Tibial nerve (tissue), 4 donors: ENCODE results near the gene SKIL. TPM values are rescaled to one million over a fixed set of nuclear protein-coding genes. Genes with fewer than 3 reads are reported as not detected.

ENCODE experiments used
- DNase-seq, 2 donors: peaks; one replicate each; pipeline ENCODE4 v3.0.0-alpha.2; 2019; ENCODE audit warnings: low spot score in 2 of 2
- H3K27ac ChIP-seq, 4 donors: fragments of 200-600 bp; sonication (generic) in 3 of 4; one replicate each; pipeline ENCODE4 v1.5.1; 2017 to 2019; ENCODE audit warnings: mild to moderate bottlenecking in 1 of 4
- H3K27me3 ChIP-seq, 2 donors: fragments of 200-600 bp; sonication (generic) in 1 of 2; one replicate each; pipeline versions ENCODE4 v1.5.1 to v1.6.0; 2017 to 2019
- H3K36me3 ChIP-seq, 3 donors: fragments of 200-600 bp; sonication (generic); one replicate each; pipeline ENCODE4 v1.5.1; 2018 to 2019
- H3K4me1 ChIP-seq, 4 donors: fragments of 200-600 bp; sonication (generic) in 3 of 4; one replicate each; pipeline ENCODE4 v1.5.1; 2017 to 2019
- H3K4me3 ChIP-seq, 4 donors: fragments of 200-600 bp; sonication (generic) in 3 of 4; one replicate each; pipeline ENCODE4 v1.5.1; 2017 to 2019; ENCODE audit warnings: mild to moderate bottlenecking in 1 of 4, moderate library complexity in 1 of 4
- H3K9me3 ChIP-seq, 4 donors: fragments of 200-600 bp; sonication (generic) in 3 of 4; one replicate each; pipeline ENCODE4 v1.5.1; 2017 to 2019
- EP300 ChIP-seq, 2 donors: sonication (generic); formaldehyde crosslinking; IDR thresholded peaks; one replicate each; pipeline ENCODE4 v1.6.1; 2017; ENCODE audit warnings: antibody characterized with exemption in 2 of 2, mild to moderate bottlenecking in 1 of 2
- POLR2A ChIP-seq, 2 donors: fragments of 450-650 bp; IDR thresholded peaks; one replicate each; pipeline ENCODE4 v1.6.1; 2017; ENCODE audit warnings: antibody characterized with exemption in 2 of 2, mild to moderate bottlenecking in 2 of 2, moderate library complexity in 2 of 2
- WGBS, 2 donors: methylation state at CpG; one replicate each; pipeline ENCODE4 v1.1.5; 2018; 5-methylcytosine and 5-hydroxymethylcytosine counted together
- total RNA-seq, 4 donors: library from RNA; depleted of rRNA; stranded (reverse); fragments of >200 nt; gene quantifications; one replicate each; pipeline ENCODE4 v1.1.0, GENCODE V29; 2016
- TF ChIP-seq, protein P1 (sequence below), 5 experiments: fragments of 200-600 bp in 3 of 5; fragments of 450-650 bp in 2 of 5; sonication (generic) in 3 of 5; IDR thresholded peaks; one replicate each; pipeline ENCODE4 v1.5.1; 2016 to 2019; ENCODE audit warnings: antibody characterized with exemption in 5 of 5, mild to moderate bottlenecking in 3 of 5, moderate library complexity in 2 of 5

SKIL gene
- total RNA-seq, 4 donors from 2014 or later: 28.2 to 47.9 (median 43.4) TPM

GRCh38 chr3:170437176-170437575 is 79.7 kb downstream of the SKIL start:
- Histone ChIP-seq H3K27ac (peak overlapping the region in 2 of 4 donors; percentile 54 to 75), H3K9me3 (no peaks in the 10 kb centered on the region), H3K4me1 (peaks cover 0 to 9% (median 2%) of the 10 kb centered on the region in 4 donors), H3K27me3 (no peaks in the 10 kb centered on the region), H3K4me3 (no peak overlapping the region), H3K36me3 (peaks cover 0 to 32% (median 0%) of the 10 kb centered on the region in 3 donors)
- DNase-seq: no peak
- TF ChIP-seq EP300 (IDR thresholded peaks at IDR 0.05) (peak in 1 of 2 donors; percentile 23), POLR2A (IDR thresholded peaks at IDR 0.05) (no peak)
- TF ChIP-seq, protein P1, sequence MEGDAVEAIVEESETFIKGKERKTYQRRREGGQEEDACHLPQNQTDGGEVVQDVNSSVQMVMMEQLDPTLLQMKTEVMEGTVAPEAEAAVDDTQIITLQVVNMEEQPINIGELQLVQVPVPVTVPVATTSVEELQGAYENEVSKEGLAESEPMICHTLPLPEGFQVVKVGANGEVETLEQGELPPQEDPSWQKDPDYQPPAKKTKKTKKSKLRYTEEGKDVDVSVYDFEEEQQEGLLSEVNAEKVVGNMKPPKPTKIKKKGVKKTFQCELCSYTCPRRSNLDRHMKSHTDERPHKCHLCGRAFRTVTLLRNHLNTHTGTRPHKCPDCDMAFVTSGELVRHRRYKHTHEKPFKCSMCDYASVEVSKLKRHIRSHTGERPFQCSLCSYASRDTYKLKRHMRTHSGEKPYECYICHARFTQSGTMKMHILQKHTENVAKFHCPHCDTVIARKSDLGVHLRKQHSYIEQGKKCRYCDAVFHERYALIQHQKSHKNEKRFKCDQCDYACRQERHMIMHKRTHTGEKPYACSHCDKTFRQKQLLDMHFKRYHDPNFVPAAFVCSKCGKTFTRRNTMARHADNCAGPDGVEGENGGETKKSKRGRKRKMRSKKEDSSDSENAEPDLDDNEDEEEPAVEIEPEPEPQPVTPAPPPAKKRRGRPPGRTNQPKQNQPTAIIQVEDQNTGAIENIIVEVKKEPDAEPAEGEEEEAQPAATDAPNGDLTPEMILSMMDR (IDR thresholded peaks at IDR 0.05): no peak
- 42 to 58% methylated on average over 4 of the region's 4 CpGs for WGBS, 2 donors

GRCh38 chr3:170437696-170438407 is 80.3 kb downstream of the SKIL start:
- 58 to 74% methylated on average over 10 of the region's 10 CpGs for WGBS, 2 donors
- TF ChIP-seq, protein P1 (IDR thresholded peaks at IDR 0.05): no peak
- TF ChIP-seq POLR2A (IDR thresholded peaks at IDR 0.05) (no peak), EP300 (IDR thresholded peaks at IDR 0.05) (no peak)
- peak overlapping the region in 2 of 4 donors; percentile 54 to 75 for H3K27ac ChIP-seq

GRCh38 chr3:170438836-170439235 is 81.3 kb downstream of the SKIL start:
- Histone ChIP-seq H3K9me3 (no peaks in the 10 kb centered on the region), H3K27ac (peak overlapping the region in 2 of 4 donors; percentile 54 to 75), H3K4me3 (no peak overlapping the region), H3K36me3 (peaks cover 0 to 23% (median 0%) of the 10 kb centered on the region in 3 donors), H3K4me1 (peaks cover 0 to 9% (median 2%) of the 10 kb centered on the region in 4 donors), H3K27me3 (no peaks in the 10 kb centered on the region)
- 68 to 69% methylated on average over 1 of the region's 1 CpG for WGBS, 2 donors
- no peak for DNase-seq
- no peak for TF ChIP-seq POLR2A (IDR thresholded peaks at IDR 0.05)
- TF ChIP-seq, protein P1 (IDR thresholded peaks at IDR 0.05): no peak
- TF ChIP-seq EP300 (IDR thresholded peaks at IDR 0.05): no peak

More at GRCh38 chr3:170437696-170438407, 80.3 kb downstream of the SKIL start:
- no peaks in the 10 kb centered on the region for H3K9me3 ChIP-seq
- H3K36me3 ChIP-seq: peaks cover 0 to 25% (median 0%) of the 10 kb centered on the region in 3 donors
- no peak overlapping the region for H3K4me3 ChIP-seq
- peaks cover 0 to 9% (median 2%) of the 10 kb centered on the region in 4 donors for H3K4me1 ChIP-seq
- no peaks in the 10 kb centered on the region for H3K27me3 ChIP-seq
- no peak for DNase-seq

DNA sequence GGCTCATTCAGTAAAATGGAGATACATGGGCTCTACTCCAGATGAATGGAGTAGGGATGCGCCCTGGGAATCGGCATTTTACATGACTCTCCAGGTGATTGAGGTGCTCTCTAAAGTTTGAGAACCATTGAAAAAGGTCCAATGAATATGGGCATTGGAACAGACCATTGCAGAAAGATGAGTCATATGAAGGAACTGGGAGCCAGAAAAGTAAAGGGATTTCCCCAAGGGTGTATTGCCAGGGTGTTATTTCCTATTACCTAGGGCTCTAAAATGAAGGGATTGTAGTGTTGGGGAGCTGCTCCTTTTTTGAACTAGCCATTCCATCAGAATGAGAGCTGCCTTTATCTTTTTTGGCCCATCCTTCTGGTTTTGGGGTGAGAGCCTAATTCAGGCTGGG is 82.8 kb downstream of the SKIL start:
- TF ChIP-seq POLR2A (IDR thresholded peaks at IDR 0.05) (no peak), EP300 (IDR thresholded peaks at IDR 0.05) (no peak)
- TF ChIP-seq, protein P1 (IDR thresholded peaks at IDR 0.05): no peak
- no peak overlapping the region for H3K27ac ChIP-seq

DNA sequence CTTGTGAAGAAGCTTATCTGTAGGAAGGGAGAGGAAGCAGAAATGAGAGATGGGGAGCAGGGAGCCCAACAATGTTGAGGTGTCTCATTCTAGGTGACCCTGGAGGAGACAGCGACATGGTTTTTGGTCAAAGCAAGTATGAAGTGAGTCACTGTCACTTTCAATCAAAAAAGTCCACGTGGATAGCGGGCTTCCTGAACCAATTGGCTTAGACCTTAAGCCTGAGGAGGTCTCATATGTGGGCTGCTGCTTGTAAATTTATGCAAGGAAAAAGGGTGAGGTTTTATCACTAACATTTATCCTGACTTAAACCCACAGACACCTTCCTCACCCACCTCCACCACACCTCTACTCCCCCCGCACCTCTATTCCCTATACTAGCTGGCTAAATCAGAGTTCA is 83.9 kb downstream of the SKIL start:
- no peak for DNase-seq
- H3K9me3 ChIP-seq: no peaks in the 10 kb centered on the region
- no peak overlapping the region for H3K4me3 ChIP-seq
- H3K27ac ChIP-seq: no peak overlapping the region
- peaks cover 0 to 3% (median 0%) of the 10 kb centered on the region in 3 donors for H3K36me3 ChIP-seq
- H3K27me3 ChIP-seq: no peaks in the 10 kb centered on the region
- H3K4me1 ChIP-seq: peaks cover 0 to 9% (median 2%) of the 10 kb centered on the region in 4 donors
- TF ChIP-seq EP300 (IDR thresholded peaks at IDR 0.05): no peak
- TF ChIP-seq, protein P1 (IDR thresholded peaks at IDR 0.05): no peak
- TF ChIP-seq POLR2A (IDR thresholded peaks at IDR 0.05): no peak
- 84 to 92% methylated on average over 4 of the region's 4 CpGs for WGBS, 2 donors

More for the DNA sequence above, 82.8 kb downstream of the SKIL start:
- H3K9me3 ChIP-seq: no peaks in the 10 kb centered on the region
- 89 to 96% methylated on average over 2 of the region's 2 CpGs for WGBS, 2 donors
- H3K4me3 ChIP-seq: no peak overlapping the region
- H3K36me3 ChIP-seq: peaks cover 0 to 14% (median 0%) of the 10 kb centered on the region in 3 donors
- H3K27me3 ChIP-seq: no peaks in the 10 kb centered on the region
- no peak for DNase-seq
- H3K4me1 ChIP-seq: peaks cover 0 to 9% (median 2%) of the 10 kb centered on the region in 4 donors
